A172 (cell line): ENCODE data around the gene ATP9B. TPM values are rescaled to one million over a fixed set of nuclear protein-coding genes. Genes with fewer than 3 reads are reported as not detected.
"Not testable (repeated sequence)": the region's sequence is repeated elsewhere in the genome, so short reads cannot be mapped to it uniquely, and the experiment has no call there.

Experiments used
- DNase-seq: peaks from one replicate; pipeline ENCODE4 v3.0.0-alpha.2; 2015; ENCODE audit warnings: low spot score
- total RNA-seq: library from RNA; depleted of rRNA; stranded (reverse); fragments of >200 nt; shearing (Covaris generic); gene quantifications from 2 replicates; pipeline ENCODE4 v1.2.3, GENCODE V29; 2014

Gene ATP9B
- total RNA-seq, 1 experiment from 2014 or later = 8.0 TPM

DNA sequence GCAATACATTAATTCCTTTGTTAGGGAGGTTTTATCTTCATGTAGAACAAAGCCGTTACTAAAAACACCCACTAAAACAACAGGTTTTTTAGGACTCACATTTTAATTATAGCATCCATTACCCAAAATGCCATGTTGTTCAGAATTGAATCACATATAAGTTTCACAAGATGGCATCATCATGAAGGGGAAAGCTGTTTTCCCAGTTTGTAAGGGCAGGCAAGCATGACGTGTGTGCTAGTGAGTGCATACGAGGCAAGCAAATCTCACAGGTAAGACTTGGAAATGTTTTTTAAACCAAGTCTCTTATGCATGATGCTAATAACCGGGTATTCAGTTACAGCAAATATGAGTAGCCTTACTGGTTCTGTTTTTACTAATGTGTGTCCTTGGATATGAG is 214.7 kb downstream of the ATP9B start:
- DNase-seq = no peak

GRCh38 chr18:79285191-79285590 is 216.0 kb downstream of the ATP9B start:
- not testable (repeated sequence) for DNase-seq

DNA sequence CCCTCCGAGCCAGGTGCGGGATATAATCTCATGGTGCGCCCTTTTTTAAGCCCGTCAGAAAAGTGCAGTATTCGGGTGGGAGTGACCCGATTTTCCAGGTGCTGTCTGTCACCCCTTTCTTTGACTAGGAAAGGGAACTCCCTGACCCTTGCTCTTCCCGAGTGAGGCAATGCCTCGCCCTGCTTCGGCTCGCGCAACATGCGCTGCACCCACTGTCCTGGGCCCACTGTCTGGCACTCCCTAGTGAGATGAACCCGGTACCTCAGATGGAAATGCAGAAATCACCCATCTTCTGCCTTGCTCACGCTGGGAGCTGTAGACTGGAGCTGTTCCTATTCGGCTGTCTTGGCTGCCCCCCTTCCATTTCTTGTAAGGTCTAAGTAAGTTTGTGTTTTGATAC is 221.2 kb downstream of the ATP9B start:
- DNase-seq = not testable (repeated sequence)

- DNase-seq = no peak
Observed at GRCh38 chr18:79290876-79291275, 221.7 kb downstream of the ATP9B start.

DNA sequence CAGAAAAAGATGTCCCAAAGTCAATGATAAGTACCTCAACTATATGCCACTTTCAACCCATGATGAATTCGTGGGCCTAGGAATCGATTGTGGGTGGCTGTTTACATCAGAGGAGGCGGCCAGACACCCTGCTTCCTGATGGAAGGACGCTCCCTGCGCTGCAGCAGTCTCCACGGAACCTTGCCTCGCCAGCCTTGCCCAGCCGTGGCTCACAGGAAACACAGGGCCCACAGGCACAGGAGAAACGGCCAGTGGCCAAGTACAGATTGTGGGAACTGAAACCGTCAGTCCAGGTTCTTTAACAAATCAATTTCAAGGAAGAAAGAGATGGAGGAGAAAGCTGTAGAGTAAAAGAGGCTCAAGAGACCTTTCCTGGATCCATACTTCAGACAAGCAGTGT is 225.0 kb downstream of the ATP9B start:
- DNase-seq = no peak

- no peak for DNase-seq
Observed at GRCh38 chr18:79299272-79299671, 230.1 kb downstream of the ATP9B start.

- no peak for DNase-seq
Observed at GRCh38 chr18:79299711-79300110, 230.5 kb downstream of the ATP9B start.

GRCh38 chr18:79300413-79300812 is 231.2 kb downstream of the ATP9B start:
- no peak for DNase-seq

- no peak for DNase-seq
Observed at GRCh38 chr18:79302120-79302519, 232.9 kb downstream of the ATP9B start.

DNA sequence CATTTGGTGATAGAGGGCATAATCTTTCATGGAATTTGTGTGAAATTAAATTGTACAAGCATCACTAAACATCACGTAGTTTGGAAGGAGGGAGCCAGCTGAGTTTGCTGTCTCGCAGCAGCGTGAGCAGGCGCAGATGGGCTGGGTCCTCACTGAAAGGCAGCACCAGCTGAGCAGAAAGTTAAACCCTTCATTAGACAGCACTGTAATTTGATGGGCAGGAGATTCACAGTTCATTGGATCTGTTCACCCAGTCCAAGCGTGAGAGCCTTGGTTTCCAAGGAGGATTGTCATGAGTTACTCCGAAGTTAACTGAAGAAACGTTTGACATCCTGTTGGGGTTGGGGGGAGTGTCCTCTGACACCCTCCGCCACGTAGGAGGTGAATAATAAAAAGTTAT is 236.7 kb downstream of the ATP9B start:
- DNase-seq = no peak

- no peak for DNase-seq
Observed at GRCh38 chr18:79309614-79310358, 240.6 kb downstream of the ATP9B start.

DNA sequence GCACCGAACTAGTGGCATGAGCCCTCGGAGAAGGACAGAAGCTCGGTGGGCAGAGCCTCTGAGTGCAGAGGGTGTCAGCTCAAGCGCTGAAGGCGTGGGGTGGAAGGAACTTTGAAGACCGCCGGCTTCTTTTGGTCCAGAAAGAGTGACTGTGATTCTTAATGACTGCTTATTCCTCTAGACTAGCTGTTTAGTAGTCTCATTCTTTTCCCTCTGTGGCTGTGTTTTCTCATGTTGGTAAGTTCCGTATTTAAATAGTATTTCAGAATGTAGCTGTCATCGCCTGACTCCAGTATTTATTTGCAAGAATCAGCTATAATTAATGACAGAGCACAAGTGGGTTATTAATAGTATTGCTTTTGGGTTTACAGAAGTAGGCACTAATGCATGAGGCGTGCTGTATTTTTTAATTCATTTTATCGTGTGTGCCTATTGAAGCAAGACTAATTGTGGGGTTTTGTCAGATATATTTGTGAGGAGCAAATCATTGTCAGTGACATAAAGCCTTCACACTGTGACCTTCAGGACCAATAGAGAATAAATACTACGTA is 245.7 kb downstream of the ATP9B start:
- no peak for DNase-seq

GRCh38 chr18:79315596-79315995 is 246.4 kb downstream of the ATP9B start:
- no peak for DNase-seq

- DNase-seq = no peak
Observed at GRCh38 chr18:79317703-79318102, 248.5 kb downstream of the ATP9B start.

DNA sequence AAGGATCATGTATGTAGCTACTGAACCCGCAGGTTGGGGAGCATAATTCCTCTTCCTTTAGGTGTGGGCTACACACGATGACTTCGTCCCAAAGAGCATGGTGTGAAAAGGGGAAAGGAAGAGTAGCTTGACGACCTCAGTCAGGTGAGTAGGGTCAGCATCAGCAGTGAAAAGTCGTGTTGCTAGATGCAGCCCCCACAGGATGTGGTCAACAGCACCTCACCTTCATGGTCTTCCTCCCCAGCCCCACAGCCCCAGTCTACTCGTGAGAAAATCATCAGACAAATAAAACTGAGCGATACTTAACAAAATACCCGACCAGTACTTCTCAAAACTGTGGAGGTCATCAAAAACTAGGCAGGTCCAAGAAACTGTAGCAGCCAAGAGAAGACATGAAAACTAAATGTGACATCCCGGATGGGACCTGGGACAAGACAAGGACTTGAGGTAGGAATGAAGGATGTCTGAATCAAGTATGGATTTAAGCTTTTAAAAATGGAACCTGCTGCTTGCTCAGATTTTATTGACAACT is 249.0 kb downstream of the ATP9B start:
- DNase-seq = no peak

GRCh38 chr18:79320216-79320850 is 251.1 kb downstream of the ATP9B start:
- no peak for DNase-seq

GRCh38 chr18:79321625-79322405 is 252.6 kb downstream of the ATP9B start:
- no peak for DNase-seq

GRCh38 chr18:79322441-79322840 is 253.2 kb downstream of the ATP9B start:
- DNase-seq = no peak

DNA sequence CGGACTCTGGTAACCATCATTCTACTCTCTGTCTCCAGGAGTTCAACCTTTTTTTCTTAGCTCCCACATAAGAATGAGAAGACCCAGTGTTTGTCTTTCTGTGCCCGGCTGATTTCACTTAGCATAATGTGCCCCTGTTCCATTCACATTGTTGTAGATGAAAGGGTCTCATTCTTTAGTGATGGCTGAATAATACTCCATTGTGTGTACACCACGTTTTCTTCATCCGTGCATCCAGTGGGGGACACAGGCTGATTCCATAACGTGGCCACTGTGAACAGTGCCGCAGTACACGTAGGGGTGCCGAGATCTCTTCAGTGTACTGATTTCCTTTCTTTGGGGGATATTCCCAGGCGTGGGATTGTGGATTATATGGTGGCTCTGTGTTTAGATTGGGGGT is 254.3 kb downstream of the ATP9B start:
- no peak for DNase-seq

DNA sequence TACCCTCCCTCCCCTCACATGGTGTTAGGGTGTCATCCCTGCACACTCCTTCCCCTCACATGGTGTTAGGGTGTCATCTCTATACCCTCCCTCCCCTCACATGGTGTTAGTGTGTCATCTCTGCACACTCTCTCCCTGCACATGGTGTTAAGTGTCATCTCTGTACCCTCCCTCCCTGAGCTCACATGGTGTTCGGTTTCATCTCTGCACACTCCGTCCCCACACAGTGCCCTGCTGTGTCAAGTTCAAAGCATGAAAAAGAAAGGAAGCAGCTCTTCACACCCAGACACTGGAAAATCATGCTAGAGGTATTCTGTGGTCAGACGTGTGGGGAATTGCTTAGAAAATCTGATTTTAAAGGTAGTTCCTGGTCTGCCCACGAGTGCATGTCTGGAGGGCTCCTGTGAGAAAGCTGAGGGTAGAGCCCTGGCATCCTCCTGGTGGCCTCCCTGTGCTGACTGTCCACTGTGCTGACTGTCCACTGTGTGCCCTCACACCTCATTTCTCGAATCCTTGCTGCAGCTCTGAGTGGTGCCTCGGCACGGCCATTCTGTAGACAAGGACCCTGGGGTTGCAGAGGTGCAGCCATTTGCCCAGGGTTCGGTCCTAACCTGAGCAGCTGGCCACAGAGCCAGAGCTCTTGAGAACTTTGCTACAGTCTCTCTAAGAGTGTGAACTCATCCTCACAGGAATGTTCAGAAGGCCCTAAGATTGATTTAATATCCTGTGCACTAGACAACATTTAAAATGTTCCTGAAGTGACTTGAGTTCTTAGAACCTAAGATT is 257.4 kb downstream of the ATP9B start:
- DNase-seq = no peak

DNA sequence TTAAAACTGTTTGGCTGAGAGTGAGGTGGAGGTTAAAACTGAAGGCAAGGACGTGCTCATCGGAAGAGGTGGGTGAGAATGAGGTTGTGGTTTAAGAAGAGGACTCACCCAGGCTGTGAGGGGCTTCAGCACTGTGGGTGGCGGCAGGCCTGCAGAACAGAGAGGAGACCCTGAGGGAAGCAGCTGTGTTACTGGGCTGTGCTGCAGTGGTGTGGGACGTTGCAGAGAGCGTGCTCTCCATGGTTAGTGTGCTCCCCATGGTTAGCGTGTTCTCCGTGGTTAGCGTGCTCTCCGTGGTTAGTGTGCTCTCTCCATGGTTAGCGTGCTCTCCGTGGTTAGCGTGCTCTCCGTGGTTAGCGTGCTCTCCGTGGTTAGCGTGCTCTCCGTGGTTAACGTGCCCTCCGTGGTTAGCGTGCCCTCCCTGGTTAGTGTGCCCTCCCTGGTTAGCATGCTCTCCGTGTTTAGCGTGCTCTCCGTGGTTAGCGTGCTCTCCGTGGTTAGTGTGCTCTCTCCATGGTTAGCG is 258.1 kb downstream of the ATP9B start:
- DNase-seq = no peak
